GM21447 (cell line): Measurements from ENCODE around the gene PIGT.

Experiments used
- ATAC-seq: cut with Tn5 transposase; IDR thresholded peaks from one replicate; pipeline ENCODE4 v1.9.1; 2021; ENCODE audit not compliant: unreplicated experiment

The PIGT gene

GRCh38 chr20:45415822-45416637 is at the start of gene PIGT:
TSS of gene PIGT (plus strand) at chr20:45416141. CDS start at chr20:45416157, 16 bp downstream.
- peak; percentile 69 for ATAC-seq

GRCh38 chr20:45366192-45366591 is 49.7 kb upstream of the PIGT start:
- no peak for ATAC-seq

GRCh38 chr20:45366631-45367030 is 49.3 kb upstream of the PIGT start:
- ATAC-seq: no peak

- no peak for ATAC-seq
Measured at GRCh38 chr20:45367126-45367525, 48.8 kb upstream of the PIGT start.

GRCh38 chr20:45368221-45368980 is 47.5 kb upstream of the PIGT start:
- peak; percentile 84 for ATAC-seq

GRCh38 chr20:45370571-45371160 is 45.3 kb upstream of the PIGT start:
- ATAC-seq: no peak

- ATAC-seq: no peak
Measured at GRCh38 chr20:45372241-45372640, 43.7 kb upstream of the PIGT start.

- no peak for ATAC-seq
Measured at GRCh38 chr20:45372646-45373352, 43.1 kb upstream of the PIGT start.

GRCh38 chr20:45373353-45374100 is 42.4 kb upstream of the PIGT start:
- ATAC-seq: no peak

GRCh38 chr20:45374101-45374467 is 41.9 kb upstream of the PIGT start:
- ATAC-seq: no peak

GRCh38 chr20:45374966-45375365 is 41.0 kb upstream of the PIGT start:
- ATAC-seq: no peak

- no peak for ATAC-seq
Measured at GRCh38 chr20:45377269-45377668, 38.7 kb upstream of the PIGT start.

GRCh38 chr20:45378191-45378590 is 37.8 kb upstream of the PIGT start, which contains the start of gene TP53TG5:
TSS of gene TP53TG5 (minus strand) at chr20:45378325. CDS start at chr20:45378236, 89 bp downstream.
- ATAC-seq: no peak

- ATAC-seq: no peak
Measured at GRCh38 chr20:45387274-45387673, 28.7 kb upstream of the PIGT start.

- ATAC-seq: no peak
Measured at GRCh38 chr20:45390931-45391330, 25.0 kb upstream of the PIGT start.

- no peak for ATAC-seq
Measured at GRCh38 chr20:45391559-45391958, 24.4 kb upstream of the PIGT start.

- ATAC-seq: no peak
Measured at GRCh38 chr20:45392733-45393132, 23.2 kb upstream of the PIGT start.

GRCh38 chr20:45394221-45395113 is 21.5 kb upstream of the PIGT start:
- no peak for ATAC-seq

GRCh38 chr20:45395114-45395415 is 20.9 kb upstream of the PIGT start:
- no peak for ATAC-seq

- ATAC-seq: no peak
Measured at GRCh38 chr20:45399018-45399417, 16.9 kb upstream of the PIGT start.
